GM12878 (cell line): ENCODE data around the gene ZMYM1. TPM values are rescaled to one million over a fixed set of nuclear protein-coding genes. Genes with fewer than 3 reads are reported as not detected.

Experiments used
- ATAC-seq: fragments of 200-7000 bp; cut with Tn5 transposase; 3 replicates; pipeline ENCODE4 v1.9.1; 2020; ENCODE audit warnings: mild to moderate bottlenecking, moderate library complexity
- BruUV-seq: library from RNA; stranded (reverse); fragments of 400-500 nt; replicated peaks from 2 replicates; lab custom pipeline; 2021; lab: Mats Ljungman, UMichigan
- CTCF ChIA-PET: fragments of 300-600 bp; sonication (Branson Sonifier 250); formaldehyde crosslinking; extraction: SDS; loops from one replicate; lab custom pipeline; 2021; ENCODE audit warnings: inconsistent platforms; lab: Yijun Ruan, JAX
- POLR2A ChIA-PET: fragments of 350-600 bp; formaldehyde crosslinking; extraction: SDS; loops from one replicate; lab custom pipeline; 2021; ENCODE audit warnings: inconsistent platforms; lab: Charles Lee
- RAD21 ChIA-PET: fragments of 300-600 bp; sonication (Branson Sonifier 250); formaldehyde crosslinking; loops from one replicate; lab custom pipeline; 2023; ENCODE audit warnings: antibody characterized with exemption; ENCODE audit not compliant: unreplicated experiment; lab: Charles Lee
- SMC1A ChIA-PET: fragments of 300-600 bp; sonication (Branson Sonifier 250); formaldehyde crosslinking; loops from one replicate; lab custom pipeline; 2023; ENCODE audit not compliant: unreplicated experiment, uncharacterized antibody; lab: Charles Lee
- DNase-seq: peaks from one replicate; pipeline ENCODE4 v3.0.0-alpha.2; 2011; ENCODE audit warnings: low read depth, low spot score
- FAIRE-seq: peaks from 3 replicates; lab custom pipeline; 2011; peaks lifted over from hg19 to GRCh38; lab: Jason Lieb, UNC
- H2AFZ ChIP-seq: 2 replicates; pipeline ENCODE4 v1.6.0; 2011; ENCODE audit warnings: low read depth, low read length, control low read depth; ENCODE audit not compliant: control insufficient read depth
- H3K27ac ChIP-seq: 2 replicates; pipeline ENCODE4 v1.5.1; 2011; ENCODE audit warnings: control low read depth; ENCODE audit not compliant: control insufficient read depth, insufficient read depth
- H3K27me3 ChIP-seq, 2 experiments: replicated peaks in 1 of 2; 2 replicates each; pipeline versions ENCODE4 v1.6.0 to v1.6.1; 2011; ENCODE audit warnings: low read length in 1 of 2; ENCODE audit not compliant: control insufficient read depth in 2 of 2, insufficient read depth in 2 of 2
- H3K36me3 ChIP-seq, 2 experiments: 2 replicates each; pipeline ENCODE4 v1.5.1; 2011; ENCODE audit warnings: low read length in 1 of 2; ENCODE audit not compliant: control insufficient read depth in 2 of 2, insufficient read depth in 2 of 2
- H3K4me1 ChIP-seq: 2 replicates; pipeline ENCODE4 v1.6.1; 2011; ENCODE audit warnings: mild to moderate bottlenecking, low read length, moderate library complexity, mixed read lengths; ENCODE audit not compliant: control insufficient read depth, insufficient read depth
- H3K4me2 ChIP-seq: 2 replicates; pipeline ENCODE4 v1.6.0; 2011; ENCODE audit warnings: control low read depth; ENCODE audit not compliant: control insufficient read depth, insufficient read depth
- H3K4me3 ChIP-seq: fragments of 200-600 bp; sonication (generic); 2 replicates; pipeline ENCODE4 v1.5.1; 2016
- H3K79me2 ChIP-seq: 2 replicates; pipeline ENCODE4 v1.6.0; 2011; ENCODE audit warnings: low read length; ENCODE audit not compliant: control insufficient read depth, insufficient read depth
- H3K9ac ChIP-seq: 2 replicates; pipeline ENCODE4 v1.8.0; 2011; ENCODE audit warnings: low read length, control low read depth, mixed read lengths; ENCODE audit not compliant: control insufficient read depth, insufficient read depth
- H3K9me3 ChIP-seq: replicated peaks from 3 replicates; pipeline ENCODE4 v1.5.1; 2011; ENCODE audit warnings: mild to moderate bottlenecking, low read length; ENCODE audit not compliant: control insufficient read depth, insufficient read depth
- H4K20me1 ChIP-seq: 2 replicates; pipeline ENCODE4 v1.6.0; 2011; ENCODE audit not compliant: control insufficient read depth, insufficient read depth
- ATF7 ChIP-seq: fragments of 450-650 bp; IDR thresholded peaks from 2 replicates; pipeline ENCODE4 v1.6.1; 2016; ENCODE audit warnings: low read depth, mild to moderate bottlenecking
- CEBPB ChIP-seq, 2 experiments: fragments of 150-350 bp in 1 of 2; IDR thresholded peaks; 2 replicates each; pipeline ENCODE4 v1.6.1; 2012 to 2014; ENCODE audit warnings: low read depth in 2 of 2, low read length in 2 of 2, borderline replicate concordance in 1 of 2, inconsistent platforms in 1 of 2
- CHD2 ChIP-seq: IDR thresholded peaks from 2 replicates; pipeline ENCODE4 v1.6.1; 2011; ENCODE audit warnings: low read depth, low read length, improper control_type of control experiment, borderline replicate concordance
- CREM ChIP-seq: IDR thresholded peaks from 2 replicates; pipeline ENCODE4 v1.6.1; 2014; ENCODE audit warnings: antibody characterized with exemption, low read depth
- DPF2 ChIP-seq: fragments of 450-650 bp; IDR thresholded peaks from 2 replicates; pipeline ENCODE4 v1.6.1; 2017; ENCODE audit warnings: mild to moderate bottlenecking
- ELK1 ChIP-seq: IDR thresholded peaks from 2 replicates; pipeline ENCODE4 v1.6.1; 2012; ENCODE audit warnings: low read depth, low read length, improper control_type of control experiment
- EP300 ChIP-seq, 2 experiments: fragments of 150-350 bp in 1 of 2; IDR thresholded peaks; 2 replicates each; pipeline ENCODE4 v1.6.1; 2011 to 2012; ENCODE audit warnings: low read depth in 2 of 2, low read length in 2 of 2, borderline replicate concordance in 1 of 2, improper control_type of control experiment in 1 of 2, inconsistent platforms in 1 of 2; ENCODE audit not compliant: control insufficient read depth in 1 of 2
- ESRRA ChIP-seq: IDR thresholded peaks from 2 replicates; pipeline ENCODE4 v1.6.1; 2012; ENCODE audit warnings: mild to moderate bottlenecking, low read length, improper control_type of control experiment
- HDAC2 ChIP-seq: fragments of 200-600 bp; sonication (generic); IDR thresholded peaks from 2 replicates; pipeline ENCODE4 v1.6.1; 2017
- PAX5 ChIP-seq: IDR thresholded peaks from 2 replicates; pipeline ENCODE4 v1.6.1; 2011; ENCODE audit warnings: low read depth, low read length, borderline replicate concordance
- POLR2AphosphoS2 ChIP-seq: IDR thresholded peaks from 2 replicates; pipeline ENCODE4 v1.6.1; 2011; ENCODE audit warnings: low read depth, mild to moderate bottlenecking, low read length, improper control_type of control experiment, moderate library complexity
- POLR2AphosphoS5 ChIP-seq: IDR thresholded peaks from 2 replicates; pipeline ENCODE4 v1.6.1; 2011; ENCODE audit warnings: mild to moderate bottlenecking, low read length, inconsistent platforms
- POU2F2 ChIP-seq: IDR thresholded peaks from 3 replicates; pipeline ENCODE4 v1.6.1; 2011; ENCODE audit warnings: low read depth, mild to moderate bottlenecking, low read length, borderline replicate concordance
- SPI1 ChIP-seq: IDR thresholded peaks from 2 replicates; pipeline ENCODE4 v1.6.1; 2011; ENCODE audit warnings: low read depth, mild to moderate bottlenecking, low read length, moderate library complexity, borderline replicate concordance; ENCODE audit not compliant: insufficient read depth
- STAT3 ChIP-seq: IDR thresholded peaks from 2 replicates; pipeline ENCODE4 v1.6.1; 2011; ENCODE audit warnings: low read depth, low read length, improper control_type of control experiment
- TAF1 ChIP-seq: IDR thresholded peaks from 2 replicates; pipeline ENCODE4 v1.6.1; 2011; ENCODE audit warnings: mild to moderate bottlenecking, low read depth, low read length, borderline replicate concordance
- ZNF217 ChIP-seq: fragments of 450-650 bp; IDR thresholded peaks from 2 replicates; pipeline ENCODE4 v1.6.1; 2017; ENCODE audit warnings: antibody characterized with exemption, mild to moderate bottlenecking
- ZSCAN29 ChIP-seq: fragments of 450-650 bp; IDR thresholded peaks from 2 replicates; pipeline ENCODE4 v1.6.1; 2017; ENCODE audit warnings: mild to moderate bottlenecking, moderate library complexity
- WGBS: methylation state at CpG from one replicate; pipeline ENCODE4 v1.1.6; 2016; ENCODE audit warnings: low lambda C conversion rate; ENCODE audit not compliant: insufficient replicate concordance, insufficient coverage; ENCODE audit errors: missing lambda C conversion rate; 5-methylcytosine and 5-hydroxymethylcytosine counted together
- in situ Hi-C: fragments of 300-500 bp; cut with MboI; formaldehyde crosslinking; loops from 9 replicates; pipeline ENCODE4 v1.14.3; 2018; ENCODE audit warnings: mixed read lengths
- intact Hi-C: fragments of 100-400 bp; cut with micrococcal nuclease; formaldehyde crosslinking; loops from one replicate; pipeline ENCODE4 v1.14.2; 2022; ENCODE audit not compliant: unreplicated experiment
- polyA plus RNA-seq, 11 experiments: library from polyadenylated mRNA; depleted of rRNA in 4 of 11; unstranded in 6 of 11; stranded (reverse) in 5 of 11; fragments of >200 nt; fragmentation: Nextera tagmentation in 4 of 11; fragmentation: Illumina TruSeq in 1 of 11; extraction: Ambion mirVana in 4 of 11; extraction: Trizol in 1 of 11; gene quantifications; 1 replicate in 1 of 11; 2 replicates in 10 of 11; pipeline versions ENCODE4 v1.2.1 to v1.2.3, GENCODE V29; 2011 to 2016; ENCODE audit warnings: inconsistent platforms in 2 of 11, missing spikeins in 2 of 11, low read depth in 1 of 11
- total RNA-seq, 4 experiments: library from RNA; depleted of rRNA in 3 of 4; stranded (reverse); fragments of >200 nt in 3 of 4; fragmentation: Illumina TruSeq in 1 of 4; extraction: Trizol in 1 of 4; gene quantifications; 2 replicates each; pipeline versions ENCODE4 v1.2.1 to v1.2.3, GENCODE V29; 2013 to 2021
- TF ChIP-seq, protein P1 (sequence below): fragments of 150-350 bp; IDR thresholded peaks from 2 replicates; pipeline ENCODE4 v1.6.1; 2014; ENCODE audit warnings: mild to moderate bottlenecking, low read depth, low read length
- TF ChIP-seq, protein P2 (sequence below): IDR thresholded peaks from 2 replicates; pipeline ENCODE4 v1.6.1; 2012; ENCODE audit warnings: mild to moderate bottlenecking, low read depth, low read length

ZMYM1 gene
- total and polyA plus RNA-seq, 10 of the 15 experiments (the other 5 are each of a cell fraction or from before 2014, with no cell fraction given), result 0.45 to 5.2 (median 1.4) TPM

DNA sequence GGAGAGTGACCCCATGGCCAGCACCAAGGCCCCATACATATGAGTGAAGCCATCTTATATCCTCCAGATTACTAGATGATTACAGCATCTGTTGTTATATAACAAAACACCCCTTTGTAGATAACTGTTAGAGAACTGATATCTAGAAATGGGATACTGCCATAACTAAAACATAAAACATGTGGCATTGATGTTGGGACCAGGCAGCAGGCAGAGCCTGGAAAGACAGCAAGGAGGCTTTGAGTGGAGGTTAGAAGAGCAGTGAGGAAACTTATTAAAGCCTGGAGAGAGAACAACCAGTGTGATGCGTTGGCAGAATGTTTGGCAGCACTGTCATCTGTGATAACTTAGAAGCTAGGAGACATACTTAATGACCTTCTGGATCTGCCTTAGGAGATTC is 42.0 kb upstream of the ZMYM1 start:
- no peaks in the 10 kb centered on the region for H3K4me1 ChIP-seq
- no peaks in the 10 kb centered on the region for H3K36me3 ChIP-seq
- in situ Hi-C loops (no loop called here), intact Hi-C loops (no loop called here)
- no peak overlapping the region for H3K9ac ChIP-seq
- SMC1A ChIA-PET, result interaction anchor here (0.6 kb wide), 1 partner anchor 127 kb away, joined by 3 read pairs; no protein-coding TSS in a partner anchor
- no peak overlapping the region for H3K4me2 ChIP-seq
- CTCF ChIA-PET, result no interaction called here
- TF ChIP-seq, protein P1, sequence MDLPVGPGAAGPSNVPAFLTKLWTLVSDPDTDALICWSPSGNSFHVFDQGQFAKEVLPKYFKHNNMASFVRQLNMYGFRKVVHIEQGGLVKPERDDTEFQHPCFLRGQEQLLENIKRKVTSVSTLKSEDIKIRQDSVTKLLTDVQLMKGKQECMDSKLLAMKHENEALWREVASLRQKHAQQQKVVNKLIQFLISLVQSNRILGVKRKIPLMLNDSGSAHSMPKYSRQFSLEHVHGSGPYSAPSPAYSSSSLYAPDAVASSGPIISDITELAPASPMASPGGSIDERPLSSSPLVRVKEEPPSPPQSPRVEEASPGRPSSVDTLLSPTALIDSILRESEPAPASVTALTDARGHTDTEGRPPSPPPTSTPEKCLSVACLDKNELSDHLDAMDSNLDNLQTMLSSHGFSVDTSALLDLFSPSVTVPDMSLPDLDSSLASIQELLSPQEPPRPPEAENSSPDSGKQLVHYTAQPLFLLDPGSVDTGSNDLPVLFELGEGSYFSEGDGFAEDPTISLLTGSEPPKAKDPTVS, result no peak
- TF ChIP-seq POLR2AphosphoS2 (no peak), EP300 (IDR thresholded peaks at IDR 0.05; ENCODE audit: borderline replicate concordance in 1 of 2, control insufficient read depth in 1 of 2, low read depth in 2 of 2, low read length in 2 of 2) (no peak), TAF1 (no peak), ZSCAN29 (no peak), POU2F2 (no peak), ESRRA (no peak), ZNF217 (no peak), HDAC2 (no peak), ATF7 (no peak), CREM (no peak), CHD2 (no peak), CEBPB (IDR thresholded peaks at IDR 0.05; ENCODE audit: borderline replicate concordance in 1 of 2, low read depth in 2 of 2, low read length in 2 of 2) (no peak), STAT3 (no peak), ELK1 (no peak), PAX5 (no peak), SPI1 (no peak), POLR2AphosphoS5 (no peak), DPF2 (no peak)
- TF ChIP-seq, protein P2, sequence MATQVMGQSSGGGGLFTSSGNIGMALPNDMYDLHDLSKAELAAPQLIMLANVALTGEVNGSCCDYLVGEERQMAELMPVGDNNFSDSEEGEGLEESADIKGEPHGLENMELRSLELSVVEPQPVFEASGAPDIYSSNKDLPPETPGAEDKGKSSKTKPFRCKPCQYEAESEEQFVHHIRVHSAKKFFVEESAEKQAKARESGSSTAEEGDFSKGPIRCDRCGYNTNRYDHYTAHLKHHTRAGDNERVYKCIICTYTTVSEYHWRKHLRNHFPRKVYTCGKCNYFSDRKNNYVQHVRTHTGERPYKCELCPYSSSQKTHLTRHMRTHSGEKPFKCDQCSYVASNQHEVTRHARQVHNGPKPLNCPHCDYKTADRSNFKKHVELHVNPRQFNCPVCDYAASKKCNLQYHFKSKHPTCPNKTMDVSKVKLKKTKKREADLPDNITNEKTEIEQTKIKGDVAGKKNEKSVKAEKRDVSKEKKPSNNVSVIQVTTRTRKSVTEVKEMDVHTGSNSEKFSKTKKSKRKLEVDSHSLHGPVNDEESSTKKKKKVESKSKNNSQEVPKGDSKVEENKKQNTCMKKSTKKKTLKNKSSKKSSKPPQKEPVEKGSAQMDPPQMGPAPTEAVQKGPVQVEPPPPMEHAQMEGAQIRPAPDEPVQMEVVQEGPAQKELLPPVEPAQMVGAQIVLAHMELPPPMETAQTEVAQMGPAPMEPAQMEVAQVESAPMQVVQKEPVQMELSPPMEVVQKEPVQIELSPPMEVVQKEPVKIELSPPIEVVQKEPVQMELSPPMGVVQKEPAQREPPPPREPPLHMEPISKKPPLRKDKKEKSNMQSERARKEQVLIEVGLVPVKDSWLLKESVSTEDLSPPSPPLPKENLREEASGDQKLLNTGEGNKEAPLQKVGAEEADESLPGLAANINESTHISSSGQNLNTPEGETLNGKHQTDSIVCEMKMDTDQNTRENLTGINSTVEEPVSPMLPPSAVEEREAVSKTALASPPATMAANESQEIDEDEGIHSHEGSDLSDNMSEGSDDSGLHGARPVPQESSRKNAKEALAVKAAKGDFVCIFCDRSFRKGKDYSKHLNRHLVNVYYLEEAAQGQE, result no peak
- ATAC-seq, result no peak
- RAD21 ChIA-PET, result no interaction called here
- H4K20me1 ChIP-seq, result no peaks in the 10 kb centered on the region
- H3K27ac ChIP-seq, result no peak overlapping the region
- POLR2A ChIA-PET, result no interaction called here
- 92% methylated on average over 1 of the region's 1 CpG for WGBS
- no peak overlapping the region for H2AFZ ChIP-seq
- H3K27me3 ChIP-seq, result no peaks in the 10 kb centered on the region
- peaks cover 3% of the 10 kb centered on the region; the same call in 2 of the 3 replicates for H3K9me3 ChIP-seq
- DNase-seq, result no peak
- FAIRE-seq, result no peak
- H3K79me2 ChIP-seq, result no peaks in the 10 kb centered on the region
- H3K4me3 ChIP-seq, result no peak overlapping the region
- no TSS peak for BruUV-seq
